Activated CD4-positive, CD25-positive, alpha-beta regulatory T cell (primary cell): ENCODE measurements around the gene DENND4C.
A peak's percentile ranks its signal among the peaks of the same experiment; 100 is the strongest.
"Not testable (repeated sequence)": the region's sequence is repeated elsewhere in the genome, so short reads cannot be mapped to it uniquely, and the experiment has no call there.

Experiments used
- DNase-seq, 4 experiments: peaks; one replicate each; lab custom pipeline; 2025; lab: John Stamatoyannopoulos, UW

DENND4C gene

DNA sequence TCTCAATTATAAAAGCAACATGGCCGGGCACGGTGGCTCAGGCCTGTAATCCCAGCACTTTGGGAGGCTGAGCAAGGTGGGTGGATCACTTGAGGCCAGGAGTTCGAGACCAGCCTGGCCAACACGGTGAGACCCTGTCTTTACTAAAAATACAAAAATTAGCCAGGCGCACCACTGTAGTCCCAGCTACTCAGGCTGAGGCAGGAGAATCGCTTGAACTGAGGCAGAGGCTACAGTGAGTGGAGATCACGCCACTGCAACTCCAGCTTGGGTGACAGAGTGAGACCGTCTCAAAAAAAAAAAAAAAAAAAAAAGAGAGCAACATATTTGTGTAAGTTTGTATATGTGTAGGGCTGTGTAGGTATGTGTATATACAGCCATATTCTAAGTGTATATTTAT is 142.1 kb downstream of the DENND4C start:
- DNase-seq = no peak

DNA sequence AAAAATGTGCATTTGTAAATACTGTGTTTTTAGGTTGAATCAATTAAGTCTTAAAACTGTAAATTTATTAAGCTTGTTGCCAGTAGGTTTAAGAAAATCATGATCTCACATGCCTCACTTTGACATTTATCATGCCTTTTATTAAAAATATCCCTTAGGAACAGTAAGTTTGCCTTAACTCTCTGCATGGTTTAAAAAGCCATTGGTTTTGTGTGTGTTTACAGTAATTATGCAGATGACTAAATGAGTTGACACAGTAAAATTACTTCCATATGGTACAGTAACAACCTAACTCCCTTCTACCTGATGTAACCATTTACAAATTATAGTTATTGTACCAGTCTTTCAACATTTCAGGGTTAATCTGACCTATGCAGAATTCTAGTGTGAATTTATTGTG is 143.0 kb downstream of the DENND4C start:
- DNase-seq = no peak

DNA sequence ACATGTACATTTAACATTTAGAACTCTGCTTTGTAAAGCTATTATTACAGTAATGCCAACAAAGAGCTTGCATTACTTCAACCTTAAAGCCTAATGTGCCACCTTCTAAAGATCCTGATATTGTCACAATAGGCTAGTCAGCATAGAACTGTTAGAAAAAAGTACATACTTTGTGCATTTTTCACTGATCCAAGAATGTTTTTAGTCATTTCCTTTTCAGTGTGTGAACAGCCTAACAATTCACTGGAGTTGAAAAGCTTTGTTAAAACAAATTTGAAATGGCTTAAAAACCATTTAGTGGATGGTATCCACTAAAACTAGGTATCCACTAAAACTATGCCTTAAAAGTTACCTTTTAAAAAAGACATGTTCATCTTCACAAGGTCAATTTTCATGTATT is 145.0 kb downstream of the DENND4C start:
- no peak for DNase-seq

- no peak for DNase-seq
Observed at GRCh38 chr9:19376931-19377330, 146.4 kb downstream of the DENND4C start.

- DNase-seq = no peak
Observed at GRCh38 chr9:19378164-19378563, 147.7 kb downstream of the DENND4C start.

DNA sequence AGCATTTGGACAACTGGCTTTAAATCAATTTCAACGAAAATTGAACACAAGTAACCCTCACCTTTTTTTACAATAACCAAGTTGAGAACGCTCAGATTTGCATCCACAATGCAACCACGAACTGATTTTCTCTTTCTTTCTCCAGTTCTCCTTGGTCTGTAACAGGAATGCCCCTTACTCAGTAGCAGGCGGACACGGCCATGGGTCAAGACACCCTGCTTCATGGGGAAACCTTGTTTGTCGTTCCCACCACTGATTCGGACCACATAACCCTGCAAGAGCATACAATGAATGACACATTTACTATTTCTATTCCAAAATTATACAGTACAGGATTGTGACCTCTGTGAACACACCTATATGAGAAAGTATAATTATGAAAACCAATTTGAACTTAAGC is 148.2 kb downstream of the DENND4C start:
- DNase-seq = no peak

DNA sequence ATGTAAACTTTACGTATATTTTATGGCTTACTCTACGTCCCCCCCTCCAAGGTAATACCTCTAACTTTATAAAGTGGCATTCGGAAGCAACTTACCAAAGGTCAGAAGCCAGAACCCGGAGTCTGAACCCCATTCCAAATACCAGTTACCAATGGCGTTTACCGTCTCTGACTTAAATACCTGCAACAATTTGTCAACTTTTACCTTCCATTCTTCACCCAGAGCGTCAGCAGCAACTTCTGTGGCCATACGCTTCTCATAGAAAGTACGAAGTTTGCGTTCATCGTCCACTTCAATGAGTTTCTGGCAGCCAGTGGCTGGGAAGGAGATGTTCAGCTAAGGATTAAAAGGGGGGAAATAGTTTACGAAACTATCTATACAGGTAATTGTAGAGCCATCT is 148.8 kb downstream of the DENND4C start:
- no peak for DNase-seq

- DNase-seq = peak in 3 of 4 experiments; percentile 39 to 48 (median 47)
Observed at GRCh38 chr9:19379697-19380046, 149.2 kb downstream of the DENND4C start.

- no peak for DNase-seq
Observed at GRCh38 chr9:19380826-19381075, 150.3 kb downstream of the DENND4C start.

GRCh38 chr9:19381656-19382055 is 151.2 kb downstream of the DENND4C start:
- DNase-seq = no peak

- DNase-seq = not testable (repeated sequence)
Observed at GRCh38 chr9:19385212-19385611, 154.7 kb downstream of the DENND4C start.

- DNase-seq = no peak
Observed at GRCh38 chr9:19385786-19386501, 155.5 kb downstream of the DENND4C start.

DNA sequence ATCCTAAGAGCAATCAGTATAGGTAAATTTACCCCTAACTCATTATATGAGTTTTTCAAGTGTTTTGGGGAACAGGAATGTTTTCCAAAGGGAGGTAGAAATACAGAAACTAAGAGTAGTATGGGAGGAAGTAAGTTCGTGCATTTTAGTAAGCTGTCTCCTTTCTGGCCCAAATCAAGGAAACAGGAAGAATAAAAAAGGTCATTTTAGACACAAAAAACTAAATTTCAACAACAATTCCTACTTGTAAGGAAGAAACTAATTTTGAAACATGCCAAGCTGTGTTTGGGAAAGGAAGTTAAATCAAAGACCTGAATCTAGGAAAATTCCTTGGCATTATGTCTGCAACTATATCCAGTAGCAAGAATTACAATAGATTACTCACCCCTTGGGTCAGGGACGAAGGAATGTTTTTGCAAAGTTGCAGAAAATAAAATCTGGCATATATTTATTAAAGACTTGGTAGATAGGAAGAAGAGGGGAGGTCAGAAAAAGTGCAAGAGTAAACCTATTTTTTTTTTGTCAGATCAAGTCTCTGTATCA is 156.1 kb downstream of the DENND4C start:
- DNase-seq = no peak

DNA sequence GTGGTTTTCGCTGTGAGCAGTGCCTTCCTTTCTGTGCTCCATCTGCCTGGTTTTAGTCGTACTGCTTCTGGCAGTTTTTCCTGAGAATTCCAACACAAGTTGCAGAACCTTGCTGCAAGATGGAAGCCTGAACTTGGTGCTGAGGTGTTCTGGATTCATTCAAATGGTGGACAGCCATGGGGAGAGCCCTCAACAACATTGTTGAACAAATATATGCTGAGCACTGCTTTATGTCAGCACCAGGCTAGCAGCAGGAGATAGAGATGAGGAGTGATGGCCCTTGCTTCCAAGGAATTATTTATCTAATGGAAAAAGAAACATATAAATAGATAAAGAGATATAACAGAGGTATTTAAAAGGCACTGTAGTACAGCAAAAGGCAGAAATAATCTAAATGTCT is 156.8 kb downstream of the DENND4C start:
- no peak for DNase-seq

DNA sequence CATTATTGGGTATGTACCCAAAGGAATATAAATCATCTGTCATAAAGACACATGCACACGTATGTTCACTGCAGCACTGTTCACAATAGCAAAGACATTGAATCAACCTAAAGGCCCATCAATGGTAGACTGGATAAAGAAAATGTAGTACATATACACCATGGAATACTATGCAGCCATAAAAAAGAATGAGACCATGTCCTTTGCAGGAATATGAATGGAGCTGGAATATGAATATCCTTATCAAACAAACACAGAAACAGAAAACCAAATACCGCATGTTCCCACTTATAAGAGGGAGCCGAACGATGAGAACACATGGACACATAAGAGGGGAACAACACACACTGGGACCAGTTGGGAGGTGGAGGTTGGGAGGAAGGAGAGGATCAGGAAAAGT is 159.0 kb downstream of the DENND4C start:
- DNase-seq = not testable (repeated sequence)

DNA sequence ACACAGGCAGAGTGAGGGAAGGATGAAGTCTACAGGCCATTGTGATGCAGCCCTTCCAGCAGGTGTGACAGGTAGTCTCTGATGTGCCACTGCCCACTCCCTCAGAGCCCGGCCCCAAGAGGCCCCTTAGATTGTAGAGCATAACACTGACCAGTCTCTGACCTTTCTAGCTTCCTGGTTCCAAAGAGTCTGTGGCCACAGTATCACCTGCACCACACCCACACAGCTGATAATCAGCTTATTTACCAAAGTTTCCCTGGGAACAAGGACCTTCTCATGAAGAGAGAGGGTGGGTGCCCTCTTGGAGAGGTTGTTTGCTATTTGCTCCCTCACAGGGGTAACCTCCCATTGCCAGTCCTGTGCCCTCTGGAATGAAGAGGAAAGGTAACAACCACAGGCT is 167.4 kb downstream of the DENND4C start:
- no peak for DNase-seq

DNA sequence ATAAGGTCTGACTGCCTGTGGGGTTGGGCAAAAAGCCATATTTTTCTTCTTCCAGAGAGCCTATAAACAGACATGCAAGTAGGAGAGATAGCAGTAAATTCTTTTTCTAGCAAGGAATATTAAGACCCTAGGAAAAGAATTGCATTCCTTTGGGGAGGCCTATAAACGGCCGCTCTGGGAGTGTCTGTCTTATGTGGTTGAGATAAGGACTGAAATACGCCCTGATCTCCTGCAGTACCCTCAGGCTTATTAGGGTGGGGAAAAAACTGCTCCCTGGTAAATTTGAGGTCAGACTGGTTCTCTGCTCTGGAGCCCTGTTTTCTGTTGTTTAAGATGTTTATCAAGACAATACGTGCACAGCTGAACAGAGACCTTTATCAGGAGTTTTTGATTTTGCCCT is 172.7 kb downstream of the DENND4C start:
- DNase-seq = not testable (repeated sequence)

DNA sequence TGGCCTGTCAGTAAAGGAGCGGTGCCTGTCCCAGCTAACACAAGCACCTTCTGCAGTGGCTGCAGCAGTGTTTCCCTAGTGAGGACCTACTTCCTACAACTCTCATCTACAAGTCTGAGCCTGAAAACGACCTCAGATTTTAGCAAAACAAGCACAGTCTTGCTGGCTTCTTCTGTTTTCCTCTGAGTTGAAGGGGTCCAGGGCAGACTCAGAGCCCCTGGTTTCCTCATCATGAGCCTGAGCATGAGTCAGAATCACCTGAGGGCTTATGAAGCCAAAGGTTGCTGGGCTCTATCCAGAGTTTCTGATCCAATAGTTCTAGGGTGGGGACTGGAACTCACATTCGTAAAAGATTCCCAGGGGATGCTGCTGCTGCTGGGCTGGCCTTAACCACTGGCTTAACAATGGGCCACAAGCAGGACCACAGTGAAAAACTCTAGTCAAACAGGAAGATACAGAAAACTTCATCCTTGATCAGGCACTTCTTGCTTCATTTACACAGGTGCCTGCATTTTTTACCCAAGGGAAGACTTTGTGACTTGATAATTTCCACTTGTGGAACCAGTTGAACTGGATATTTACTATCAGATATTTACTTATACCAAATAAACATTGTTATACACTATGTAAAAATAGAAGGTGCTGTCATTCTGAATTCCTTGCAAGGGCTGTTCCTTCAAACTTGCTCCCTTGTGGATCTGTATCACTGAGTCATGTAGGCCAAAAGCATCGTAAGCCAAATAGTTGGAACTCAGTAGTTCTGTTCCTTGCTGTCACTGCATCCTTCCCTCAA is 174.0 kb downstream of the DENND4C start:
- no peak for DNase-seq

DNA sequence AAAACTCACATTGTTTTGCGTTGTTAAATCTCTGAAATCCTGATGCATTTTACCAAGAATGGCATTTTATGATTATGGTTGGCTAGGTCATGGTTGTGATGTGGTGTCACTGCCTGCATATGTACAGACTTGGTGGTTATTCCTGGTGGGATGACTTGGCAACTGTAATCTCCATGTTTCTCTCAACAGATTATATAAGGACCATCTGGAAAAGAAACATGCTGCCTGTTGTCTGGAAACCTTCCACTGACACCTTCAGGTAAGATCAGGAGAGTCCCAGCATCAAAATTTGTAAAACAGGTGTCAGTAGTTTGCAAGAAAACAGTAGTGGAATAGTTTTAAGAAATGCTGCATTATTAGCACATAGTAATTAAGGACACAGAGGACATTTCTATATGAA is 175.3 kb downstream of the DENND4C start:
- DNase-seq = no peak

DNA sequence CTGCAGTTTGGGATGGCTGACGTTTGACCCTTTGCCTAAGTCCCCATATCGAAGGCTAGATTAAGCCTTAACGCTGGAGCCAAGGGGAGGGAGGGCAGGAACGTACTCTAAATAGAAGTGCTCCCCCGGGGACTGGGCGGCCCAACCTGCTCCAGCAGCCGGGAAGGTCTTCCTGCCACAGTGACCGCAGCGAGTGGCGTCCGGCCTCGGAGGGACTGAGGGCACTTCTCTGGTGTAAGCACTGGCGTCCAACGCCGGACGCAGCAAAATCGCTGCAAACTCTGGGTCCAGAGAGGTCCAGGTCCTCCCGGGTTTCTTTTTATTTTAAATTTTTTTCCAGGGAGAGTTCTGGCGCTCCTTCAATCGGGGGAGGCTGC is 177.8 kb downstream of the DENND4C start:
- no peak for DNase-seq

DNA sequence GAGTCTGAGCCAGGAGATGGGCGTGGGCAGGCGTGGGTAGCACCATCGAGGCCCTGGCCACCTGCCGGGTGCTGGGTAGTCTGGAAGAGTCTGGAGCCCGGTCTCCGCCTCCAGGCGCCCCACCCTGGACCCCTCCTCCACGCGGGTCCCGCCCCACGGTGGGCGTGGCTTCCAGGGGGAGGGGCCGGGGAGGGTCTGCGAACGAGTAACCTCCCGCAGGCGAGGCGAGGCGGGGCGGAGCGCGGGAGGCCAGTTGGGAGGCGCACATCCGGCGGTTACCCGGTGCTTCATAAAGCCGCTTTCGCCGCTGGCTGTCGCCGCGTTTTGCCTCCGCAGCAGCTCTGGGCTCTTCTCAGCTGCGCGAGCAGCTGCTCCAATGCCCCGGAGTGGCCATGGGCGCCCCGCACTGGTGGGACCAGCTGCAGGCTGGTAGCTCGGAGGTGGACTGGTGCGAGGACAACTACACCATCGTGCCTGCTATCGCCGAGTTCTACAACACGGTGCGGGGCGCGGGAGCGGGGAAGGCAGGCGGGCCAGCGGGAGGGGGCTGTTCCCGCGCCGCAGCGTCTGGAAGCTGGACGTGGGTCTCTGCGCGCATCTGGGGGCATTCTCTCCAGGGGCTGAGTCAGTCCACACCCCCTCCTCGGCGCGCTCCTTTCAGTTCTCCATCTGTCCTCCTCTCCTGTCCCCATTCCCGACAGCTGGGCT is 178.4 kb downstream of the DENND4C start, which contains the start of gene ACER2:
TSS of gene ACER2 (plus strand) at position 317 of the 708 bp plus-strand sequence. CDS start at position 393, 76 bp downstream.
- DNase-seq = peak; percentile 88 to 93 (median 90)

DNA sequence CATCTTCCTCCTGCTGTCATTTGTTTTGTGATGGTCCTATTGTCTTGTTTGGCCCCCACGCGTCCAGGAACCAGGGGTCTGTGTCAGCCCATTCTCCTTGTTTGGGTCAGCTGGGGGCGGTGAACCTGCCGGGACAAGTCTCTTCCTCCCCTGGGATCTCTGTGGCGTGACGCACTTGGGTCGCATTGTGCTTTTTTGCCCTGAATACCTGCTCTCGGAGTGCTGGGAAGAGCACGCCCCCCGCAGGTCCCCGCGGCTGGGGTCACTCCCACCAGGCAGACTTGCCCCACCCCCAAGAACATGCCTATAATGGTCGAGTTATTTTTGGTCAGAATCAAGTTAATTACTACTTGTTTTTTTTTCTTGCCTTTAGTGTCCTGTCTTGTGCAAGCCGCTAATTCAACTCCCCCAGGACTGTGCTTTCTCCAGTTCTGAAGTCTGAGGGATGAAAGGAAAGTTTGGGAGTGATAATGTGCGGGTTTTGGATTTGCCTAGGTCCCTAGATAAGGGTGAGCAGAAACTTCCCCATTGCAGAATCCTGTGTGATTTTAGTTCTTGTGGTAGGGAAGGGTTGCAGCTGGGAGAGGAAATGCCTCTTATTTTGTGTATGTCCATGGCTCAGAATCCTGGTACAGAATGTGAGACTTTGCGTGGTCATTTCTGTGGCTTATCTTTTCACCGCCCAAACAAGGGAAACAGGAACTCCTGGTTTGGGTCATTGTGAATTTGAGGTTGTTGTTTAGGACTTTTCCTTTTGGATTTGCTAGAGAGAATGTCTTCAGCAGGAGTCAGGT is 179.1 kb downstream of the DENND4C start:
- no peak for DNase-seq
